Panc1 (cell line): Measurements from ENCODE around the gene ERI2. TPM values are rescaled to one million over a fixed set of nuclear protein-coding genes. Genes with fewer than 3 reads are reported as not detected.

Experiments
- ATAC-seq: fragments of 200-7000 bp; cut with Tn5 transposase; 2 replicates; pipeline ENCODE4 v1.9.1; 2020; ENCODE audit warnings: mild to moderate bottlenecking, moderate library complexity
- BruUV-seq: library from RNA; stranded (reverse); fragments of 400-500 nt; replicated peaks from 2 replicates; lab custom pipeline; 2021; lab: Mats Ljungman, UMichigan
- CTCF ChIA-PET: fragments of 300-600 bp; sonication (Branson Sonifier 250); formaldehyde crosslinking; loops from one replicate; lab custom pipeline; 2022; ENCODE audit warnings: antibody characterized with exemption; lab: Charles Lee
- POLR2A ChIA-PET: fragments of 300-600 bp; sonication (Branson Sonifier 250); formaldehyde crosslinking; loops from one replicate; lab custom pipeline; 2022; ENCODE audit warnings: antibody characterized with exemption; lab: Charles Lee
- DNase-seq: peaks from one replicate; pipeline ENCODE4 v3.0.0-alpha.2; 2010; ENCODE audit warnings: low read depth, low spot score
- H3K27ac ChIP-seq: 2 replicates; pipeline ENCODE4 v1.5.1; 2011; ENCODE audit warnings: mild to moderate bottlenecking, low read length, inconsistent platforms
- H3K27me3 ChIP-seq: fragments of 200-500 bp; sonication (Bioruptor generic); 2 replicates; pipeline ENCODE4 v1.6.0; 2014; ENCODE audit warnings: low read length, inconsistent platforms; ENCODE audit not compliant: control insufficient read depth, insufficient read depth
- H3K36me3 ChIP-seq: fragments of 200-500 bp; sonication (Bioruptor generic); 2 replicates; pipeline ENCODE4 v1.5.1; 2014; ENCODE audit warnings: inconsistent platforms, mild to moderate bottlenecking, low read length, moderate library complexity; ENCODE audit not compliant: control insufficient read depth, insufficient read depth
- H3K4me1 ChIP-seq: 2 replicates; pipeline ENCODE4 v1.5.1; 2011; ENCODE audit warnings: inconsistent platforms, mild to moderate bottlenecking, low read length, moderate library complexity; ENCODE audit not compliant: control insufficient read depth, insufficient read depth
- H3K4me3 ChIP-seq, 2 experiments: 2 replicates each; pipeline ENCODE4 v1.5.1; 2011 to 2012; ENCODE audit warnings: low read depth in 2 of 2, low read length in 2 of 2, mild to moderate bottlenecking in 2 of 2, inconsistent platforms in 1 of 2, moderate library complexity in 1 of 2
- H3K9me3 ChIP-seq: fragments of 200-500 bp; sonication (Bioruptor generic); 2 replicates; pipeline ENCODE4 v1.5.1; 2014; ENCODE audit warnings: low read depth, mild to moderate bottlenecking, inconsistent platforms, low read length, moderate library complexity; ENCODE audit not compliant: control insufficient read depth, insufficient read depth
- POLR2AphosphoS5 ChIP-seq: IDR thresholded peaks from 2 replicates; pipeline ENCODE4 v1.6.1; 2012; ENCODE audit warnings: mild to moderate bottlenecking, low read depth, low read length, moderate library complexity
- SIN3A ChIP-seq: IDR thresholded peaks from 2 replicates; pipeline ENCODE4 v1.6.1; 2012; ENCODE audit warnings: low read depth, mild to moderate bottlenecking, low read length, moderate library complexity, borderline replicate concordance; ENCODE audit not compliant: insufficient read depth
- TCF7L2 ChIP-seq: IDR thresholded peaks from 2 replicates; pipeline ENCODE4 v1.6.1; 2011; ENCODE audit warnings: mild to moderate bottlenecking, low read depth, low read length, inconsistent platforms
- in situ Hi-C: cut with HindIII; loops from 2 replicates; pipeline ENCODE4 v1.10.0; 2016; ENCODE audit warnings: low sequenced_read_pairs, low pct_unique_long_range_greater_than_20kb
- intact Hi-C: fragments of 100-400 bp; cut with micrococcal nuclease; formaldehyde crosslinking; loops from one replicate; pipeline ENCODE4 v1.10.0; 2022; ENCODE audit not compliant: unreplicated experiment
- total RNA-seq: library from RNA; stranded (reverse); gene quantifications from one replicate; pipeline ENCODE4 v1.2.1, GENCODE V29; 2021; ENCODE audit not compliant: unreplicated experiment
- TF ChIP-seq, protein P1 (sequence below): fragments of 450-650 bp; IDR thresholded peaks from 2 replicates; pipeline ENCODE4 v1.5.1; 2017; ENCODE audit warnings: mild to moderate bottlenecking
- TF ChIP-seq, protein P2 (sequence below), 2 experiments: IDR thresholded peaks; 2 replicates each; pipeline ENCODE4 v1.6.1; 2011 to 2012; ENCODE audit warnings: low read depth in 2 of 2, control low read depth in 1 of 2, low read length in 1 of 2, mild to moderate bottlenecking in 1 of 2, moderate library complexity in 1 of 2; ENCODE audit not compliant: insufficient read depth in 1 of 2

ERI2 gene
- total RNA-seq, 1 experiment from 2014 or later = 20.4 TPM

DNA sequence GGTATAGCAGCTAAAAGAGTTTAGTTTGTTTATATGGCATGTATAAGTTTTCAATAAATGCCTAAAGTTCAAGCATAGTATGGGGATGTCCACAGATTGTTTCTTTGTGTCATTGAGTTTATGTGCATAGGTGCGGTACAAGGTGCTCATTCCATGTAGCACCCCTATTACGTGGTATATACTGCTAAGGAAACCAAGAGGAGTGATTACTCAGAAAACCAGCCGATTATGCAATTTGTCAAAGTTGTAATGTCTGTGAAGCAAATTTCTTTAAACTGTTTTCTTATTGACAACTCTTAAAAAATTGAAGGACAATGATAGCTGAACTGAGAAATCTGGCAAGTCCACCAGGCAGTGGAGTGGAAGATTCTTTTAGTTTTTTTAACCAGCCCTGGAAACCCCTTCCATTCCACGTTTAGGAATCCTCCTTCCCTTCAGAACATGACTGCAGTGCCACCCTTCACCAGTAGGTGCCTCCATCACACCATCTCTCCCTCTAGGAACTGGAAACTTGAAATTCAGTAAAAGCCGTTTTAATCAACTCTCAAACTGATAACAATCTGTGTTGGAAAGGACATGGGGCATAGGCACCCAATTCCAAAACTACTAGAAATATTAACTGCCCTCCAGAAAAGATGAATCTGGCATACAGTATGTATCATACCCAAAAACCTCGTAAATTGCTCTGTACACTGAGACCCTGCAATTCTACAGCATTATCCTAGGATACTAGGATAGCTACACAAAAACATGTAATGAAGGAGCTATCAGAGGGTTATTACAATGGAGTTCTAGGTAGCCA lies 43.5 kb upstream of the ERI2 start:
- BruUV-seq = no TSS peak
- ATAC-seq (peak; percentile 72; the same call in 1 of the 2 replicates), DNase-seq (peak; percentile 71)
- Histone ChIP-seq H3K4me1 (peaks cover 23% of the 10 kb centered on the region), H3K36me3 (peaks cover 8% of the 10 kb centered on the region), H3K27ac (peak overlapping the region; percentile 45; the same call in 1 of the 2 replicates), H3K9me3 (no peaks in the 10 kb centered on the region), H3K27me3 (no peaks in the 10 kb centered on the region), H3K4me3 (no peak overlapping the region)
- ChIA-PET POLR2A (no interaction called here), CTCF (interaction anchor here (0.5 to 1.9 kb wide), 3 partner anchors 234 to 423 kb away, joined by 6 to 10 read pairs (median 6); no protein-coding TSS in a partner anchor)
- TF ChIP-seq, protein P1, sequence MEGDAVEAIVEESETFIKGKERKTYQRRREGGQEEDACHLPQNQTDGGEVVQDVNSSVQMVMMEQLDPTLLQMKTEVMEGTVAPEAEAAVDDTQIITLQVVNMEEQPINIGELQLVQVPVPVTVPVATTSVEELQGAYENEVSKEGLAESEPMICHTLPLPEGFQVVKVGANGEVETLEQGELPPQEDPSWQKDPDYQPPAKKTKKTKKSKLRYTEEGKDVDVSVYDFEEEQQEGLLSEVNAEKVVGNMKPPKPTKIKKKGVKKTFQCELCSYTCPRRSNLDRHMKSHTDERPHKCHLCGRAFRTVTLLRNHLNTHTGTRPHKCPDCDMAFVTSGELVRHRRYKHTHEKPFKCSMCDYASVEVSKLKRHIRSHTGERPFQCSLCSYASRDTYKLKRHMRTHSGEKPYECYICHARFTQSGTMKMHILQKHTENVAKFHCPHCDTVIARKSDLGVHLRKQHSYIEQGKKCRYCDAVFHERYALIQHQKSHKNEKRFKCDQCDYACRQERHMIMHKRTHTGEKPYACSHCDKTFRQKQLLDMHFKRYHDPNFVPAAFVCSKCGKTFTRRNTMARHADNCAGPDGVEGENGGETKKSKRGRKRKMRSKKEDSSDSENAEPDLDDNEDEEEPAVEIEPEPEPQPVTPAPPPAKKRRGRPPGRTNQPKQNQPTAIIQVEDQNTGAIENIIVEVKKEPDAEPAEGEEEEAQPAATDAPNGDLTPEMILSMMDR = peak; percentile 95
- TF ChIP-seq, protein P2, sequence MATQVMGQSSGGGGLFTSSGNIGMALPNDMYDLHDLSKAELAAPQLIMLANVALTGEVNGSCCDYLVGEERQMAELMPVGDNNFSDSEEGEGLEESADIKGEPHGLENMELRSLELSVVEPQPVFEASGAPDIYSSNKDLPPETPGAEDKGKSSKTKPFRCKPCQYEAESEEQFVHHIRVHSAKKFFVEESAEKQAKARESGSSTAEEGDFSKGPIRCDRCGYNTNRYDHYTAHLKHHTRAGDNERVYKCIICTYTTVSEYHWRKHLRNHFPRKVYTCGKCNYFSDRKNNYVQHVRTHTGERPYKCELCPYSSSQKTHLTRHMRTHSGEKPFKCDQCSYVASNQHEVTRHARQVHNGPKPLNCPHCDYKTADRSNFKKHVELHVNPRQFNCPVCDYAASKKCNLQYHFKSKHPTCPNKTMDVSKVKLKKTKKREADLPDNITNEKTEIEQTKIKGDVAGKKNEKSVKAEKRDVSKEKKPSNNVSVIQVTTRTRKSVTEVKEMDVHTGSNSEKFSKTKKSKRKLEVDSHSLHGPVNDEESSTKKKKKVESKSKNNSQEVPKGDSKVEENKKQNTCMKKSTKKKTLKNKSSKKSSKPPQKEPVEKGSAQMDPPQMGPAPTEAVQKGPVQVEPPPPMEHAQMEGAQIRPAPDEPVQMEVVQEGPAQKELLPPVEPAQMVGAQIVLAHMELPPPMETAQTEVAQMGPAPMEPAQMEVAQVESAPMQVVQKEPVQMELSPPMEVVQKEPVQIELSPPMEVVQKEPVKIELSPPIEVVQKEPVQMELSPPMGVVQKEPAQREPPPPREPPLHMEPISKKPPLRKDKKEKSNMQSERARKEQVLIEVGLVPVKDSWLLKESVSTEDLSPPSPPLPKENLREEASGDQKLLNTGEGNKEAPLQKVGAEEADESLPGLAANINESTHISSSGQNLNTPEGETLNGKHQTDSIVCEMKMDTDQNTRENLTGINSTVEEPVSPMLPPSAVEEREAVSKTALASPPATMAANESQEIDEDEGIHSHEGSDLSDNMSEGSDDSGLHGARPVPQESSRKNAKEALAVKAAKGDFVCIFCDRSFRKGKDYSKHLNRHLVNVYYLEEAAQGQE (IDR thresholded peaks at IDR 0.05; ENCODE audit: insufficient read depth in 1 of 2, low read depth in 2 of 2, low read length in 1 of 2) = no peak
- TF ChIP-seq SIN3A (no peak), TCF7L2 (no peak), POLR2AphosphoS5 (no peak)
- intact Hi-C loops = loop anchor here (2.0 kb wide), 1 partner anchor 235 kb away; no protein-coding TSS in a partner anchor
- in situ Hi-C loops = loop anchor here (10.0 kb wide), 1 partner anchor 145 kb away; no protein-coding TSS in a partner anchor

DNA sequence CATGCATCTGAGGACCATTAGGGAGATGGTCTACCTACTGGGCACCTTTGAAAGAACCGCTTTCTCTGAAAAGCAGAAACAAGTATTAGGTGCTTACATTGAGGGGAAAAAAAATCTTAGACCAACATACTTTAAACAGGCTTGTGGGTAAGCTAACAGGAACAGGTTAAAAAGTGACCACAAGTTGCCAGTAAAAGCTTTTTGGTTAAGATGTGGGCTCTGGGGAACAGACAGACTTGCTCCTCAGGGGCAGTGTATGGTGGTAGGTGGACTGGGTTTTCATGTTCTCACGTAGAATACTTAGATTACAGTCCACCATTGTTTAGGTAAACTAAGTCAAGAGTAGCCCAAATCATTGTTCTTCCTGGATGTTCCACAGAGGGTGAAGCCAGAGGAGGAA lies 41.3 kb upstream of the ERI2 start:
- BruUV-seq = no TSS peak
- no peak overlapping the region for H3K4me3 ChIP-seq
- H3K27ac ChIP-seq = no peak overlapping the region
- DNase-seq = no peak
- ATAC-seq = no peak
- in situ Hi-C loops (loop anchor here (10.0 kb wide), 1 partner anchor 147 kb away; no protein-coding TSS in a partner anchor), intact Hi-C loops (no loop called here)
- ChIA-PET CTCF (no interaction called here), POLR2A (no interaction called here)
- TF ChIP-seq SIN3A (no peak), POLR2AphosphoS5 (no peak), TCF7L2 (no peak)
- TF ChIP-seq, protein P1 = no peak
- TF ChIP-seq, protein P2 (IDR thresholded peaks at IDR 0.05; ENCODE audit: insufficient read depth in 1 of 2, low read depth in 2 of 2, low read length in 1 of 2) = no peak
- no peaks in the 10 kb centered on the region for H3K9me3 ChIP-seq
- H3K27me3 ChIP-seq = no peaks in the 10 kb centered on the region
- H3K36me3 ChIP-seq = peaks cover 5% of the 10 kb centered on the region
- peaks cover 22% of the 10 kb centered on the region for H3K4me1 ChIP-seq
